Fibroblast of skin of right quadriceps (primary cell): ENCODE data around the gene ZNF326.
"Not testable (repeated sequence)": the region's sequence is repeated elsewhere in the genome, so short reads cannot be mapped to it uniquely, and the experiment has no call there.

Experiments used
- DNase-seq: peaks from one replicate; pipeline ENCODE4 v3.0.0-alpha.2; 2013

Gene ZNF326

DNA sequence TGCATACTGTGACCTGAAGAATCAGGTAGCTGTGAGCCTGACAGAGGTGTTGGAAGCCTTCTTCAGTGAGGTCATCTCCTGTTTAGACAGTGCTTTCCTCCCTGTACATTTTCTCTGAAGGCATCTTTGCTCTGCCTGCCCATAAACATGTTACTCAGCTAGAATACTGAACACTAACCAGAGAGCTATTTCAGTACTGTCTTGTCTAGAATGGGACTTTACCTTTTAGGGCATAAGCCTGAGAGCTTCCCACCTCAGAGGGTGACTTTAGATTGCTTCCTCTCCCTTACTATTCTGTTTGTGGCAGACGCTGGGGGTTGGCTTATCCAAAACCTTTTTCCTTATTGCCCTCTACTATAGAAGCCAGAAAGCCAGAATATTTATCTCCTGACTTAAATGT is 23.3 kb upstream of the ZNF326 start:
- peak; percentile 25 for DNase-seq

DNA sequence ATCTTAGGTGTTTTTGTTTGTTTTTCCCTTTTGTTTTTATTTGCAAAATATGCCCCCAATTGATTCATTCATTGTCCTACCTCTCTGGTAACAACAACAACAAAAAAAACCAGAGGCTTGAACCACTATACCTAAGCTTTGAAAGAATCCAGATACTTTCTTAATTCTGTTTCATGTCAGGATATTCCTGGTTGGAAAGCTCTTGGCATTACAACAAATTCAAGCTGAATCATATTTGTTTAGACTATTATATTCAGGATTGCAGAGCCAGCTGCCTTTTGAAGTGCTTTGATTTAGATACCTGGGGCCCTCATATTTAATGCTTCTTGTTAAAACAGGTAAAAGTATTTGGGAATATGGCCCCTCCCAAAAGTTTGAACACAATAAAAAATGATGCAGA is 22.9 kb upstream of the ZNF326 start:
- DNase-seq = no peak

DNA sequence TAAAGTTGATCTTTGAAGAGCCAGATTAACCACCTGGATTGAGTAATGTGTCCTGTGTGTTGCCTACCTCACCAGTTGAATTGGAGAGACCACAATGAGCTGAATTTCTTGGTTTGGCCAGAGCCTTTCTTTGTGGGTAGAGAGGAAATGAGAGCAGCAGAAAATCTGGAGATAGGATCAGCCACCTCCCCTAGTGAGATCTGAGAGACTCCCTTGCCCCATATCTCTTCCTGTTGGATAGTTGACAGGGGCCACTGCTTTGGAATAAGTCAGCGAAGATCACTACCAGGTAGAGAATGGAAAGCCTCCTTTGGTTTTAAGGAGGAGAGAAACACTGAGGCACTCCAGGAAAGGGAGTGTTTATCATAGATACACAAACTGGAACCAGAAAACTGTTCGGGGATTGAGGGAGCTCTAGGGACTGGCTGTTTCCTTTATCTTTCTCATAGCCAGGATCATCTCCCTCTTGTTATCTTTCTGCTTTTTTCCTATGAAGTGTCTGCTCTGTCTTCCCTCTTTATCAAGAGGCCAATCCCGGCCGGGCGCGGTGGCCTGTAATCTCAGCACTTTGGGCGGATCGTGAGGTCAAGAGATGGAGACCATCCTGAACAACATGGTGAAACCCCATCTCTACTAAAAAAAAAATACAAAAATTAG is 21.3 kb upstream of the ZNF326 start:
- DNase-seq = no peak

DNA sequence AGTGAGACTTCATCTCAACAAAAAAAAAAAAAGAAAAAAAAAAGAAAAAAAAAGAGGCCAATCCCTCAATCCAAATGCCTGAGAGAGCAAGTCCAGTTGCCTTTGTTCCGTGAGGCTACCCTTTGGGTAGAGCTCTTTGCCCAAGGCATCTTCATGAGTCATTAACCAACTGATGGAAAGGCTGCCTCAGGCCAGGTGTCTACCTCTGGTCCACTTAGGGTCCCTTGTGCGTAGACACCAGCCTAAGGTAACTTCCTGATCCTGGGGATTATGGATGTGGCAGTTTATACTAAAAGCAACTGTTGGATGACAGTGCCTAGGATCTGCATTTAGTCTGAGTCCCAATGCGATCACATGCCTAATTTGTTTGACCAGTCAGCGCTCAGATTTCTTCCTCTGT is 20.7 kb upstream of the ZNF326 start:
- no peak for DNase-seq

DNA sequence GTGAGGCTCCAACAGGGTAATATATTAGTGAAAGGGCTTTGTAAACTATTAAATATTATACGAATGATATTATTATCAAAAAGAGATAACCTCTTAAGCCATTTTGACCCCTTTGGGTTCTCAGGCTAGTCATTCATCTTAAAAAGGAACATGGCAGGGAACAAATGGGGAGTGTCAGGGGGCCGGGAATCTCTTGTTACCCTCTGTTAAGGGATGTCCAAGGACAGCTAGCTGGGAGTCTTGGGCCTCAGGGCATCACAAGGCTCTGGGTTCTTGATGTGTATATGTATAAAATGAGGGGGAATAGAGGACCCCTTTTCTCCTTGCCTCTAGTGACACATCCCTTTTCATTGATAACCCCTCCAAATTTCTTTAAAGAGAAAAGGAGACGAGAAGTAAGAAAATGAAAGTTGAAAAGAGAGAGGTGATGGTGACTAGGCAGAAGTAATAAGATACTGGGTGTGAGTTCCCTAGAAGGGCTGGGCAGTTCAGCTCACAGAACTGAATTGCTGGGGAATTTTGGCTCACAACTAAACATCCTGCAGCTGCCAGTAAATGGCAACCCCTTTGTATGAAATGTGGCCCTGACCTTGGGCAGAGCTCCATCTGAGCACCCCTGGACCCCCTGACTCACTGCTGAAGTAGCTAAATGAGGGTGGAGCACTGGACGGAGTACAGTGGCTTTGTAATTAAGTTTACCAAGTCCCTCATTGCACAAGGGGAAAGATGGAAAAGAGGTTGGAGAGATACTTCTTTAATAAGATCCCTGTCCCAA is 20.0 kb upstream of the ZNF326 start:
- DNase-seq = peak; percentile 71

DNA sequence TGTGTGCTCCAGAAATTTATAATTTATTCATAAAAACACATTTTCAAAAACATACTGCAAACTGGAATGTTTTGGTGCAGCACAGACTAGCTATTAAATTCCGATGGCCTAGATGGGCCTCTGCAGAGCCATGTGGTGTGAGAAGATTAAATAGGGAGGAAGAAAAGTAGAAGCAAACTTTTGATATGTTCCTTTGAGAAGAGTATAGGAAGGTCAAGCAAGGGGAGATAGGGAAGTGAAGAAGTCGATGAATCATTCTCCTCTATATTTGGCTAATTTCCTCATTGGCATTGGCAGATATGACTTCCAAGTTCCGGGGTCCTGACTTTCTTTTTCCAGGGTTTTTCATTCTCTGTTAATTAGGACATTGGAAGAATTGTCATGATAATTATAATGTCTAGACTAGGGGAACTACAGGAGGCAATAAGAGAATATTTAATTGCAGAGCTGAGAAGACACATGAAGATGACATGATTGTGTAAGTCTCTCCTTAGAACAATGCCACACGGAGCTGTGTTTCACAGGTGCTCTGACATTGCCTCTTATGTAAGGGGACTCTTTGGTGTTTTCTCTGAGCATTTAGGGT is 19.3 kb upstream of the ZNF326 start:
- DNase-seq = no peak

DNA sequence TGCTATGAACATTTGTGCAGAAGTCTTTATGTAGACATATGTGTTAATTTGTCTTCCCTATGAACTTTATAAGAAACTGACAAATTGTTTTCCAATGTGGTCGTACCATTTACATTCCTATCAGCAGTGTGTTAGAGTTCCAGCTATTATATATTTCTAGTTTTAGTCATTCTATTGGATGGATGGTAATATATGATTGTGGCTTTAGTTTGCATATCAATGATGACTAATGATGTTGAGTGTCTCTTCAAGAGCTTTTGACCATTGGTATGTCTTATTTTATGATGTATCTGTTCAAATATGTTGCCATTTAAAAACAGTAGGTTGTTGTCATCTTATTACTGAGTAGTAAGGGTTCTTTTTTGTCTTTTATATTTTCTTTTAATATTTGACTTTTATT is 16.2 kb upstream of the ZNF326 start:
- DNase-seq = peak; percentile 89

DNA sequence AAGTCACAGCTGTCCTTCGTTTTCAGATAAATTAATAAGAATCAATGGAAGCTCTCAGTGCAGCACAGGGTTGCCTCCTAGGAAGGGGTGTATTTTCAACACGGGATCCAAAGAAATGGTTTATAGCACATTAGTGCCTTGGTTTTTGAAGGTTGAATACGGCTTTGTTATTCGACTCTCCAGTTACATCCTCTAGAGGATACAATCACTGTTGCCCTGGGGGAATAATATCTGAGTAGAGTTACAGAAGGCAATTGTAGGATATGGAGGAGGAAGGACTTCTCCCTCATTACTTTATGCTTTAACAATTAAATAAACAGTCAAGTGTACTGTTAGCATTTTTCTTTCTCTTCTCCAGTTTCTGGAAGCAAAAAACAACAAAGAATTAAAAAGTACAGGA is 14.3 kb upstream of the ZNF326 start:
- DNase-seq = no peak

DNA sequence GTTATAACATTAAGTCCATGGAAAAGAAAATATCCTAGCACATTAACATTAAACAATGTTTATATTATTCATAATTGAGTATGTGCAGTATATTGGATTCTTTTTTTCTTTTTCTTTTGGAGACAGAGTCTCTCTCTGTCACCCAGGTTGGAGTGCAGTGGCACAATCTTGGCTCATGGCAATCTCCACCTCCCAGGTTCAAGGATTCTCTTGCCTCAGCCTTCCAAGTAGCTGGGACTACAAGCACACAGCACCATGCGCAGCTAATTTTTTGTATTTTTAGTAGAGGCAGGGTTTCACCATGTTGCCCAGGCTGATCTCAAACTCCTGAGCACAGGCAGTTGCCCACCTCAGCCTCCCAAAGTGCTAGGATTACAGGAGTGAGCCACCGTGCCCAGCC is 12.1 kb upstream of the ZNF326 start:
- not testable (repeated sequence) for DNase-seq

DNA sequence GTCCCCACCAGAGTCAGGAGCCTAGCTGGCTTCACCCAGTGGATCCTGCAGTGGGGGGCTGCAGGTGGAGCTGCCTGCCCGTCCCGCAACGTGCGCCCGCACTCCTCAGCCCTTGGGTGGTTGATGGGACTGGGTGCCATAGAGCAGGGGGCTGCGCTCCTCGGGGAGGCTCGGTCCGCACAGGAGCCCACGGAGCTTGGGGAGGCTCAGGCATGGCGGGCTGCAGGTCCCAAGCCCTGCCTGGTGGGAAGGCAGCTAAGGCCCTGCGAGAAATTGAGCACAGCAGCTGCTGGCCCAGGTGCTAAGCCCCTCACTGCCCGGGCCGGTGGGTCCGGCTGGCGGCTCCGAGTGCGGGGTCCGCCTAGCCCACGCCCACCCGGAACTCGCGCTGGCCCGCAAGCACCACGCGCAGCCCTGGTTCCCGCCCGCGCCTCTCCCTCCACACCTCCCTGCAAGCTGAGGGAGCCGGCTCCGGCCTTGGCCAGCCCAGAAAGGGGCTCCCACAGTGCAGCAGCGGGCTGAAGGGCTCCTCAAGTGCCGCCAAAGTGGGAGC is 10.3 kb upstream of the ZNF326 start:
- DNase-seq = not testable (repeated sequence)

DNA sequence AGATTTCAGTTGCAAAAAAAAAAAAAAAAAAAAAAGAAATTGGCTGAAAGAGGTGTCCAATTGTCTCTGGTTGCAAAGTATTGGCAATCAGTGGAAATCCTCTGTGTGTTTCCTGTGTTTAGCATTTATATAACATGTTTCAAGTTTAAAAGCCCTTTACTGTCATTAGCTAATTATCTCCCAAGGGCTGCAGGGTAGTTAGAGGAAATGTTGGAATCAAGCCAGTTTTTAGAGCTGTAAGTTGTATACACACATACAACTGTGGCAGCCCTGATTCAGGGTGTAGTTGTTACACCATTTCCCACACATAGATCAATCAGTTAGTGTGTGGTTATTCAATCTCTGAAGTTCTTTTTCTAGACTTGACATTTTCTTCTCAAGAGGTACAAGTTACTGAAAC is 8.9 kb upstream of the ZNF326 start:
- no peak for DNase-seq

DNA sequence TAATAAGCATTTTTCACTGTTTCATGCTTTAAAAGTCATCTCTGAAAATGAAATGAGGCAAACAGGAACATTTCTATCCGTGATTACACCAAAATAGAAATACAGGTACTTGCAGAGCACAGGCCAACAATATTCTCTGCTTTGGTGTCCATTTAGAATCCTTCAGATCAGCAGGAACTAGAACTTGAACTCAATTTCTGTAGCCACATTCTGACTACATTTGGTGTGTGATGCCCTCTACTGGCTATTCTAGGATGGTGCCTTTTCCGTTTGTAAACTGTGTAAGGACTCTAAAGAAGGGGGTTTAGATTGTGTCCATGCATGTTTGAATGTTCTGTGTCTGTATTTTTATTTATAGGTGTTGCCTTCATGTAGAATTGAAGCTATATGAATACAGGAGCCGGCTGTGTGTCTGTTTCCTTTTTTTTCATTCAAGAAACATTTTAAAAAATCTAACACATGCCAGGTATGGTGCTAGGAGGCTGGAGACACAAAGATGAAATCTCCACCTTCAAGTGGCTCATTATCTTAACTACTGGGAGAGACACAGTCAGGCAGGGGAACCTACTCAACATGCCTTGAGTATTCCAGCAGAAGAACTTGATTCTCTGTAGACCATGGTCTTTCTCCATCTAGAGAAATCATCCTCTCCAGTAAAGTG is 7.6 kb upstream of the ZNF326 start:
- DNase-seq = peak; percentile 73

DNA sequence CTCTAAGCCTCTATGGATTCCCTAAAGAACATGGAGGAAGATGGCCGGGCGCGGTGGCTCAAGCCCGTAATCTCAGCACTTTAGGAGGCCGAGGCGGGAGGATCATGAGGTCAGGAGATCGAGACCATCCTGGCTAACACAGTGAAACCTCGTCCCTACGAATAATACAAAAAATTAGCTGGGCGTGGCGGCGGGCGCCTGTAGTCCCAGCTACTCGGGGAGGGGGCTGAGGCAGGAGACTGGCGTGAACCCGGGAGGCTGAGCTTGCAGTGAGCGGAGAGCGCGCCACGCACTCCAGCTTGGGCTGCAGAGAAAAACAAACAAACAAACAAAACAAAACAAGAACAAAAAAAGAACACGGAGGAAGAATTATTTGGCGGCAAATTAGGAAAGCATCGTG is 5.8 kb upstream of the ZNF326 start:
- DNase-seq = no peak

DNA sequence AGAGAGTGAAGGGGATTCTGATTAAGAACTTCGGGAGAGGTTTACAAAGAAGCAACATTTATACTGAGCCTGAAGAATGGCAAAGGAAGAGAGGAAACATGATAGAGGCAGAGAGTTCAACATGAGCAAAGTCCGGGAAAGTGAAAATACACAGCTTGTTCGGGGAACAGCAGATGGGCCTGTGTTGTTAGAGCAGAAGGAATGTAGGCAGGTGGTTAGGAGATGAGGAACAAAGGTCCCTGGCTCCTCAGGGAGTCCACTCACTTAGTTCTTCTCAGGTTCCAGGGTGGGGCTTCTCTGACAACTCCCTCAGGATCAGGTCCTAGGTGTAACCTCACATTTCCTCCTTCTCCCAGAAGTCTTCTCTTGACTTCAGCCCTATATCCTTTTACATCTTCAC is 5.1 kb upstream of the ZNF326 start:
- DNase-seq = no peak

DNA sequence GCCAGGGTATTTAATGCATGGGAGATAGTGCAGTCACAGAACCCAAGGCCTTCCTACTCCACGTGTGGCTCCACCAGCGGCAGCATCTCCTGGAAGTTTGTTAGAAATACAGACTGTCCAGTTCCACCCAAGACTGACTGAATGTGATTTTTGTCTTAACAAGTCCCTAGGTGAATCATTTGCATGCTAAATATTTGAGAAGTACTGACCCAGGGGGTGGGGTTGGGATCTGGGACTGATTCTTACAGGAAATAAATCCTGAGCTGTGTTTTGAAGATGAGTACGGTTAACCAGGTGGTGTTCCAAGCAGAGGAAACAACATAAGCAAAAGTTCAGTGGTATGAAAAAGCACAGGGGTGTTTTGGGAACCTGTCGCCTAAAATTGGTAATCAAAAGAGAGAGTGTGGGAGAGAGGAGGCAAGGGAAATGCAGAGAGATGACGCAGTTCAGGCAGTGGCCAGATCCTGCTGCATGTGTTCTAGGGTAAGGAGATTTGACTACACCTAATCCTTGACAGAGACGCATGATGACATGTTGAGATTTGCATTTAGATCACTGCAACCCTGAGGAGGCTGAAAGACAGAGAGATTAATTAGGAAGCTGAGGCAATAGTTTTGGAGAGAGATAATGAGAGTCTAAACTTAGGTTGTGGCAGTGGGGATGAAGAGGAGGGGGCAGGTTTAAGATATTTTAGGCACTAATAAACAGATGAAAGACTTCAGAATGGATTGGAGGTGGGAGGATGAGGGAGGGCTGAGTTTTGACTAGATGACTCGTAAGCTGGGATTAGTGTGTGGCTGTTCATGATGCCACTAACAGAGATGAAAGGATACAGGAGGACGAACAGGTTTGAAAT is 3.7 kb upstream of the ZNF326 start:
- DNase-seq = no peak

DNA sequence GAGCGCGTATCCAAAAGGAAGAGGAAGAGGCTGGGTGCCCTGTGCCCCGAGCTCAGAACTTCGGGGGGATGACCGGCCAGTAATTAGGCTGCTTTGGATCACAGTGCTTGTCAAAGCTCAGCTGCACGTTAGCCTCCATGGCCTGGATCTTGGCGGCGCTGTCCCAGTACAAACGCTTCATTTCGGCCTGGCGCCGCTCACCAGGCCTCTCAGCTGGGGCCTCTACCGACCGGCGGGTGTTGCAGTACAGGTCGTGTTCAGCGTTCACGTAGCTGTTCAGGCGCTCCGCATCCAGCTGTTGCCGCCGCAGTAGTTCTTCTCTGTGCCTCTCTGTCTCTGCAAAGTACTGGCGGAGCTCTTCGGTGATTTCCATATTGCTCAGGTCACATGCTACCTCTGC is 1.4 kb upstream of the ZNF326 start:
- DNase-seq = no peak

DNA sequence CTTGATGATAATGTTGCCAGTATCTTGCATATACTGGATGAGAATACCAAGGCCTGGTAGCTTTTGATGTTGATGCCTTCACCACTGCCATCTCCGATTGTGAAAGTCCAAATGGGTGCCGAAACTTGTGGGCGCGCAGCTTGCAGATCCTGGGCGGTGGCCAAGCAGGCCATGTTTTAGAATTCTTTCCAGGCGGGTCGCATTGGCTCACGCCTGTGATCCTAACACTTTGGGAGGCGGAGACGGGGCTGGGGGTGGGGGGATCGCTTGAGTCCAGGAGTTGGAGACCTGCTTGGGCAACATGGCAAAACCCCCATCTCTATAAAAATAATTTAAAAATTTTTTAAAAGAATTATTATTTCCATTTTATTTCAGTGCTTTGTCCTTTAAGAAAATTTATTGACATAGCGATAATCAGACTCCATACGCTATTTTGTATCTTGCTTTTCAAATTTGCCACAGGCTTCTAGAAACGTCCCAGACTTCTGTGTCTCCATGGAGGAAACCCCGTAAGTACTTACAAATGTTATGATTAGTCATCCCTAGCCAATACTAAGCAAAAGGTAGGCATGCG is 592 bp upstream of the ZNF326 start:
- DNase-seq = no peak

DNA sequence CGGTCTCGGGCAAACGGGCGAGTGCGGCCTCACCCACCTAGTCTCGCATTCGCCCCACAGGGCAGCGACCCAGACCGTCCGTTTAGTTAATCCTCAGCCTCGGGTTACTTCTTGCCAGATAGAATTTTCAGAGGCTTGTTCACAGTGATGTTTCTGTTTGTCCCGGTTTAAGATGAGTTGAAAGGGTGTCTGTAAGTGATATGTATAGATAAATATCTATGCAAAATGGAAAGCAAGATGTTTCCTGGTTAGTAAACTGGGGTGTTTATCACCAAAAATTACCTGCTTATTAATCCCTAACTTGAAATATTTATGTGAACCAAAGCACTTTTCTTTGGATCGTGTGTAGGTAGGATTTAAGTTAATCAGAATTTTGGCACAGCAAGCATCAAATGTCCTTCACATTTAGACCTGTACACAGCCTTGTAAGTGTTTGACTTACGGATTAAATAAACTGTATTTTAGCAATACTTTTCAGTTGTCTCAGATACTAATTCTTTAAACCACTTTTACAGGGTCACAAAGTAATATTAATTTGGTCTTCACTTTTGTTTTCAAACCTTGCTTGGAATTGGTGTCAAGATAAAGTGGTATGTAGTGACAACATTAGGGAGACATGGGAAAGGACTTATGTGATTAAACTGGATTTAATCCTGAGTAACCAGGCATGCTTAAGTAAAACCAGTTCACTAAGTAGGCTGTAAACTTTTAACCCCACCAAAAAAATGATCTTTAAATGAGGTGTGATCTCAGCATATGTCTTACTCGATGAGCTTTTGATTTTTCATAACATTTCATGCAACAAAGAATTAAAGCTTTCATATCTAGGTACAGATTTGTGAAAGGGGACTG is 914 bp downstream of the ZNF326 start:
- no peak for DNase-seq

DNA sequence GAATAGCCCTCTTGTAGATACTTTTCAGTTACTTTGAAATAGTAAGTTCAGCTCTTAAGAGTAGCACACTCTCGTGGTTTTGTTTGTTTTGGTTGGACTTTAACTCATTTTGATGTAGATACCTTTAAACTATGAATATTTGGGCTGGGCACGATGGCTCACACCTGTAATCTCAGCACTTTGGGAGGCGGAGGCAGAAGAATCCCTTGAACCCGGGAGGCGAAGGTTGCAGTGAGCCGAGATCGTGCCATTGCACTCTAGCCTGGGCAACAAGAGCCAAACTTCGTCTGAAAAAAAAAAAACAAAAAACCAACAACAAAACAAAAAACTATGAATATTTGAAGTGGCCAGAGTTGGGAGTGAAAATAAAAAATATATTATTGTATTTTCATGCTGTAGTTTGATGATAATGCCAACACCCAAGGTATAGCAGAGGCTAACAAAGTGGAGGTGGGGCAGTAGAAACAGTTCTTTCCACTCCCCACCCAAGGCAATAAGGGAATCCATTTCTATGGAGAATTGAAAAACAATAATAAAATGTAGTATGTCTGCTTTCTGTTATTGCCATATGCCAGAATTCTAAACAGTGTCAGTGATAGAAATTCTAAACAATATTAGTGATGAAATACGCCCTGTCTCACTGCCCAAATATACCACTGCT is 1.7 kb downstream of the ZNF326 start:
- no peak for DNase-seq

DNA sequence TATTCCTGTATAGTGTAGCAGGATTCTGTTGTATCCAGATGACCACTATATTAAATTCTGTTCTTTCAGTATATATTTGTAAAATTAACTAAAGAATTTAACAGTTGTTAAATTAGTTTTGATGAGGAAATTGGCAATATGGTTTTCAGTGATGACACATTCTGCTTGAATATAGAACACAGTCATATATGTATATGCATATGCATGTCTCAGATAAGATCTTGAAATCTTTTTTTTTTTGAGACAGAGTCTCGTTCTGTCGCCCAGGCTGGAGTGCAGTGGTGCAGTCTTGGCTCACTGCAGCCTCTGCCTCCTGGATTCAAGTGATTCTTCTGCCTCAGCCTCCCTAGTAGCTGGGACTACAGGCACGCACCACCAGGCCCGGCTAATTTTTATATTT is 2.2 kb downstream of the ZNF326 start:
- not testable (repeated sequence) for DNase-seq

DNA sequence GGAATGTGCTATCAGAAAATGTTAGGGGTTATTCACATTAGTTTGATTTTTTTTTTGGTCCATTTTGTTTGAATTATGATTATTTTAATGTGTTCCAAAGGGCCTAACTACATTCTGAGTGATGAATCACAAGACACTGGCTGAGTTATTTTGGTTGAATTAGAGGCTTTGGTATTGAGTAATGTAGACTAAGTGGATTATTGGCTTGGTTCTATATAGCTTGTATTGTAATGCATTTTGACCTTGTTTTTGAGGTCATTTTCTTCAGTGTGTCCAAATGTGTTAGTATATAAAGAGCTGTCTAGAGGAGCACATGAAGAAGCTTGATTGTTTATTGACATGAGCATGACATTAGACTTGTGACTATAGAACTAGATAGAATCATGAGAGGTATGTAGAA is 3.4 kb downstream of the ZNF326 start:
- peak; percentile 47 for DNase-seq
